HUES48 (cell line): ENCODE results near the gene KATNAL2.
"Not testable (repeated sequence)": the region's sequence is repeated elsewhere in the genome, so short reads cannot be mapped to it uniquely, and the experiment has no call there.

Experiments
- H3K27ac ChIP-seq: one replicate; pipeline ENCODE4 v1.7.0; 2013; ENCODE audit warnings: low read depth, low read length, inconsistent platforms
- H3K27me3 ChIP-seq: 2 replicates; pipeline ENCODE4 v1.6.1; 2013; ENCODE audit warnings: mild to moderate bottlenecking, low read length; ENCODE audit not compliant: control insufficient read depth, insufficient read depth
- H3K36me3 ChIP-seq: 2 replicates; pipeline ENCODE4 v1.6.1; 2013; ENCODE audit warnings: low read length; ENCODE audit not compliant: control insufficient read depth, insufficient read depth
- H3K4me1 ChIP-seq: 2 replicates; pipeline ENCODE4 v1.6.1; 2013; ENCODE audit warnings: mild to moderate bottlenecking, low read length; ENCODE audit not compliant: control insufficient read depth, insufficient read depth
- H3K4me3 ChIP-seq: 2 replicates; pipeline ENCODE4 v1.5.1; 2013; ENCODE audit warnings: mild to moderate bottlenecking, low read depth, low read length
- H3K9ac ChIP-seq: 2 replicates; pipeline ENCODE4 v1.6.1; 2013; ENCODE audit warnings: mild to moderate bottlenecking, low read depth, low read length, moderate library complexity
- H3K9me3 ChIP-seq: 2 replicates; pipeline ENCODE4 v1.6.1; 2013; ENCODE audit warnings: low read length; ENCODE audit not compliant: control insufficient read depth, insufficient read depth

KATNAL2 gene

GRCh38 chr18:47019870-47020269 is 102.5 kb downstream of the KATNAL2 start:
- H3K4me1 ChIP-seq, H3K9me3 ChIP-seq, H3K4me3 ChIP-seq, H3K36me3 ChIP-seq, H3K27ac ChIP-seq, H3K9ac ChIP-seq, H3K27me3 ChIP-seq: not testable (repeated sequence)

GRCh38 chr18:47020757-47021156 is 103.4 kb downstream of the KATNAL2 start:
- H3K9ac ChIP-seq, H3K4me3 ChIP-seq, H3K27ac ChIP-seq, H3K36me3 ChIP-seq, H3K9me3 ChIP-seq, H3K4me1 ChIP-seq, H3K27me3 ChIP-seq: not testable (repeated sequence)

- H3K27ac ChIP-seq, H3K27me3 ChIP-seq, H3K36me3 ChIP-seq: not testable (repeated sequence)
Measured at GRCh38 chr18:47022821-47023220, 105.4 kb downstream of the KATNAL2 start.

GRCh38 chr18:47023769-47024465 is 106.5 kb downstream of the KATNAL2 start:
- H3K4me1 ChIP-seq, H3K36me3 ChIP-seq, H3K9me3 ChIP-seq, H3K27me3 ChIP-seq, H3K27ac ChIP-seq, H3K4me3 ChIP-seq, H3K9ac ChIP-seq: not testable (repeated sequence)

More at GRCh38 chr18:47022821-47023220, 105.4 kb downstream of the KATNAL2 start:
- H3K9me3 ChIP-seq, H3K4me1 ChIP-seq, H3K9ac ChIP-seq, H3K4me3 ChIP-seq: not testable (repeated sequence)

- not testable (repeated sequence) for H3K9me3 ChIP-seq, H3K4me1 ChIP-seq, H3K4me3 ChIP-seq, H3K36me3 ChIP-seq, H3K27ac ChIP-seq, H3K27me3 ChIP-seq, H3K9ac ChIP-seq
Measured at GRCh38 chr18:47025557-47026174, 108.3 kb downstream of the KATNAL2 start.

- not testable (repeated sequence) for H3K9ac ChIP-seq, H3K27me3 ChIP-seq, H3K27ac ChIP-seq, H3K36me3 ChIP-seq, H3K4me1 ChIP-seq, H3K9me3 ChIP-seq, H3K4me3 ChIP-seq
Measured at GRCh38 chr18:47028738-47029137, 111.3 kb downstream of the KATNAL2 start.

- not testable (repeated sequence) for H3K27me3 ChIP-seq, H3K27ac ChIP-seq, H3K9me3 ChIP-seq, H3K4me3 ChIP-seq, H3K9ac ChIP-seq, H3K36me3 ChIP-seq, H3K4me1 ChIP-seq
Measured at GRCh38 chr18:47029684-47030353, 112.4 kb downstream of the KATNAL2 start.

- not testable (repeated sequence) for H3K4me1 ChIP-seq, H3K36me3 ChIP-seq, H3K4me3 ChIP-seq, H3K27ac ChIP-seq, H3K9ac ChIP-seq, H3K9me3 ChIP-seq, H3K27me3 ChIP-seq
Measured at GRCh38 chr18:47030887-47031286, 113.5 kb downstream of the KATNAL2 start.

GRCh38 chr18:47032945-47033344 is 115.5 kb downstream of the KATNAL2 start:
- Histone ChIP-seq H3K27me3 (no peaks in the 10 kb centered on the region), H3K27ac (no peak overlapping the region), H3K36me3 (no peaks in the 10 kb centered on the region), H3K4me3 (no peak overlapping the region), H3K9ac (no peak overlapping the region), H3K9me3 (no peaks in the 10 kb centered on the region), H3K4me1 (no peaks in the 10 kb centered on the region)

- H3K27me3 ChIP-seq, H3K9me3 ChIP-seq, H3K4me3 ChIP-seq, H3K27ac ChIP-seq, H3K4me1 ChIP-seq, H3K36me3 ChIP-seq, H3K9ac ChIP-seq: not testable (repeated sequence)
Measured at GRCh38 chr18:47034591-47034990, 117.2 kb downstream of the KATNAL2 start.

GRCh38 chr18:47035156-47035671 is 117.8 kb downstream of the KATNAL2 start, which contains the start of gene ELOA2:
Gene ELOA2 (minus strand): TSS chr18:47035621. CDS start chr18:47035264, 357 bp downstream.
- Histone ChIP-seq H3K27ac (no peak within 1 kb of the TSS), H3K4me3 (no peak within 1 kb of the TSS), H3K36me3 (no peaks in the 10 kb centered on the region)

More at GRCh38 chr18:47035156-47035671, 117.8 kb downstream of the KATNAL2 start, which contains the start of gene ELOA2:
- no peaks in the 10 kb centered on the region for H3K27me3 ChIP-seq
- H3K4me1 ChIP-seq, result no peaks in the 10 kb centered on the region
- H3K9me3 ChIP-seq, result no peaks in the 10 kb centered on the region
- no peak within 1 kb of the TSS for H3K9ac ChIP-seq
